ENCODE data around the gene NR2E3.

- TF ChIP-seq CTCF (IDR thresholded peaks at IDR 0.05; ENCODE audit: low read length) (no peak), EZH2 (IDR thresholded peaks at IDR 0.05; ENCODE audit: borderline replicate concordance, low read length) (no peak)
These were observed 21.4 kb upstream of the NR2E3 start for GRCh38 chr15:71788646-71789579.
